ENCODE results near the gene SEMA3F.

DNA sequence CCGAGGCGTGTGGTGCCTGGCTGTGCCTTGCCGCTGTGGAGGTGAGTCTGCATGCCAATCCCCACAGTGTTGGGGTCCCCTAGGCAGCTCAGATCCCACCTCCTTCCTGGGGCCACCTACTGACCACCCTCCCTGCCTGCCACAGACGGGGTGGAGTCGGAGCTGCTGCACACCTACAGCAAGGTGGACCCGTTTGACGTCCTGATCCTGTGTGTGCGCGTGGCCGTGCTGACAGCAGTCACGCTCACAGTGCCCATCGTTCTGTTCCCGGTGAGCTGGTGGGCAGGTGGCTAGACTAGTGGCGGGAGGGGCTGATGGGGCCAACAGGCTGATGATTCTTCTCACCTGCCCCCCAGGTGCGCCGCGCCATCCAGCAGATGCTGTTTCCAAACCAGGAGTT lies 63.3 kb downstream of the SEMA3F start:
- TF ChIP-seq L3MBTL2 (conservative IDR thresholded peaks at IDR 0.05) (no peak), SUZ12 (IDR thresholded peaks at IDR 0.05) (no peak), BHLHE40 (IDR thresholded peaks at IDR 0.05; ENCODE audit: borderline replicate concordance) (no peak), FOXK2 (IDR thresholded peaks at IDR 0.05) (no peak), FOXM1 (IDR thresholded peaks at IDR 0.05; ENCODE audit: borderline replicate concordance) (no peak), ZNF384 (IDR thresholded peaks at IDR 0.05) (no peak), TARDBP (IDR thresholded peaks at IDR 0.05) (no peak)

Measured in HEK293T (cell line).